IMR-90 (cell line): Measurements from ENCODE around the gene FLT1. TPM values are rescaled to one million over a fixed set of nuclear protein-coding genes. Genes with fewer than 3 reads are reported as not detected.

Experiments
- ATAC-seq: fragments of 200-7000 bp; cut with Tn5 transposase; 2 replicates; pipeline ENCODE4 v1.9.1; 2020; ENCODE audit warnings: low read depth, mild to moderate bottlenecking, moderate library complexity
- BruUV-seq: library from RNA; stranded (reverse); fragments of 400-500 nt; replicated peaks from 2 replicates; lab custom pipeline; 2021; lab: Mats Ljungman, UMichigan
- CTCF ChIA-PET: fragments of 300-600 bp; formaldehyde crosslinking; extraction: SDS; loops from one replicate; lab custom pipeline; 2021; ENCODE audit warnings: antibody characterized with exemption; lab: Yijun Ruan, JAX
- POLR2A ChIA-PET: fragments of 300-600 bp; sonication (Branson Sonifier 250); formaldehyde crosslinking; loops from one replicate; lab custom pipeline; 2022; ENCODE audit warnings: antibody characterized with exemption; ENCODE audit not compliant: unreplicated experiment; lab: Charles Lee
- DNase-seq: peaks from one replicate; pipeline ENCODE4 v3.0.0; 2013
- H2AFZ ChIP-seq: replicated peaks from 2 replicates; pipeline ENCODE3; 2013; ENCODE audit warnings: low read length, mild to moderate bottlenecking; ENCODE audit not compliant: poor library complexity
- H2AK5ac ChIP-seq: 2 replicates; pipeline ENCODE4 v1.6.1; 2013; ENCODE audit warnings: low read depth, low read length, inconsistent platforms
- H2AK9ac ChIP-seq: replicated peaks from 2 replicates; pipeline ENCODE3; 2013; ENCODE audit warnings: mild to moderate bottlenecking, low read depth, low read length, moderate library complexity; ENCODE audit not compliant: poor library complexity
- H2BK120ac ChIP-seq: 2 replicates; pipeline ENCODE4 v1.6.1; 2013; ENCODE audit warnings: low read depth, low read length, inconsistent platforms
- H2BK15ac ChIP-seq: 3 replicates; pipeline ENCODE4 v1.6.1; 2013; ENCODE audit warnings: low read depth, low read length, inconsistent platforms
- H2BK20ac ChIP-seq: 2 replicates; pipeline ENCODE4 v1.6.1; 2013; ENCODE audit warnings: low read depth, mild to moderate bottlenecking, inconsistent platforms, low read length, moderate library complexity
- H2BK5ac ChIP-seq: 2 replicates; pipeline ENCODE4 v1.6.1; 2013; ENCODE audit warnings: mild to moderate bottlenecking, low read depth, low read length, inconsistent platforms; ENCODE audit not compliant: poor library complexity, severe bottlenecking
- H3K14ac ChIP-seq: replicated peaks from 2 replicates; pipeline ENCODE4 v1.6.1; 2013; ENCODE audit warnings: low read depth, low read length, inconsistent platforms
- H3K18ac ChIP-seq: 2 replicates; pipeline ENCODE4 v1.6.1; 2013; ENCODE audit warnings: low read depth, low read length, control low read depth
- H3K23ac ChIP-seq: 2 replicates; pipeline ENCODE4 v1.6.1; 2013; ENCODE audit warnings: low read depth, low read length, inconsistent platforms
- H3K27ac ChIP-seq: 2 replicates; pipeline ENCODE4 v1.5.1; 2013; ENCODE audit warnings: mild to moderate bottlenecking, control low read depth, low read length; ENCODE audit not compliant: insufficient read depth
- H3K27me3 ChIP-seq: 2 replicates; pipeline ENCODE4 v1.6.1; 2013; ENCODE audit warnings: low read length; ENCODE audit not compliant: control insufficient read depth, insufficient read depth
- H3K36me3 ChIP-seq: 2 replicates; pipeline ENCODE4 v1.6.1; 2013; ENCODE audit warnings: low read length, mixed read lengths; ENCODE audit not compliant: control insufficient read depth, insufficient read depth
- H3K4ac ChIP-seq: 2 replicates; pipeline ENCODE4 v1.6.1; 2013; ENCODE audit warnings: low read depth, low read length, inconsistent platforms
- H3K4me1 ChIP-seq: 2 replicates; pipeline ENCODE4 v1.6.1; 2013; ENCODE audit warnings: low read length, mixed read lengths; ENCODE audit not compliant: control insufficient read depth, insufficient read depth
- H3K4me2 ChIP-seq: 2 replicates; pipeline ENCODE4 v1.6.1; 2013; ENCODE audit warnings: low read depth, mild to moderate bottlenecking, control low read depth, low read length, moderate library complexity
- H3K4me3 ChIP-seq: 2 replicates; pipeline ENCODE4 v1.5.1; 2013; ENCODE audit warnings: low read depth, mild to moderate bottlenecking, control low read depth, low read length, moderate library complexity; ENCODE audit not compliant: insufficient read depth
- H3K56ac ChIP-seq: 2 replicates; pipeline ENCODE4 v1.6.1; 2013; ENCODE audit warnings: low read length, inconsistent platforms; ENCODE audit not compliant: insufficient read depth; ENCODE audit errors: extremely low read depth
- H3K79me1 ChIP-seq, 2 experiments: 2 replicates each; pipeline ENCODE4 v1.6.1; 2013; ENCODE audit warnings: low read length in 2 of 2, inconsistent platforms in 1 of 2, low read depth in 1 of 2
- H3K9ac ChIP-seq: 2 replicates; pipeline ENCODE4 v1.6.1; 2013; ENCODE audit warnings: low read depth, low read length, control low read depth
- H3K9me1 ChIP-seq: 2 replicates; pipeline ENCODE4 v1.6.1; 2013; ENCODE audit warnings: low read length, inconsistent platforms; ENCODE audit not compliant: insufficient read depth
- H3K9me3 ChIP-seq: 2 replicates; pipeline ENCODE4 v1.6.1; 2013; ENCODE audit warnings: low read length; ENCODE audit not compliant: control insufficient read depth, insufficient read depth
- H4K20me1 ChIP-seq: 2 replicates; pipeline ENCODE4 v1.6.1; 2013; ENCODE audit warnings: low read length, inconsistent platforms; ENCODE audit not compliant: insufficient read depth
- H4K5ac ChIP-seq: 2 replicates; pipeline ENCODE4 v1.6.1; 2013; ENCODE audit warnings: mild to moderate bottlenecking, low read depth, low read length, control low read depth
- H4K8ac ChIP-seq, 2 experiments: 2 replicates each; pipeline ENCODE4 v1.6.1; 2013; ENCODE audit warnings: low read depth in 2 of 2, low read length in 2 of 2, control low read depth in 1 of 2, inconsistent platforms in 1 of 2
- H4K91ac ChIP-seq: 2 replicates; pipeline ENCODE4 v1.6.1; 2013; ENCODE audit warnings: low read depth, low read length, inconsistent platforms; ENCODE audit not compliant: insufficient read depth
- CHD1 ChIP-seq: IDR thresholded peaks from 2 replicates; pipeline ENCODE4 v1.6.1; 2012; ENCODE audit warnings: low read depth, low read length, improper control_type of control experiment
- CTCF ChIP-seq: conservative IDR thresholded peaks from 2 replicates; pipeline ENCODE4 v1.5.1; 2012; ENCODE audit warnings: mild to moderate bottlenecking, low read depth, low read length, improper control_type of control experiment
- ELK1 ChIP-seq: fragments of 150-350 bp; IDR thresholded peaks from 2 replicates; pipeline ENCODE4 v1.6.1; 2016; ENCODE audit warnings: low read depth, mild to moderate bottlenecking, low read length, moderate library complexity, borderline replicate concordance
- FOS ChIP-seq: fragments of 150-350 bp; IDR thresholded peaks from 2 replicates; pipeline ENCODE4 v1.6.1; 2016; ENCODE audit warnings: low read depth, low read length
- MAFK ChIP-seq: IDR thresholded peaks from 2 replicates; pipeline ENCODE4 v1.6.1; 2012; ENCODE audit warnings: low read depth, low read length, improper control_type of control experiment
- MXI1 ChIP-seq: IDR thresholded peaks from 2 replicates; pipeline ENCODE4 v1.6.1; 2012; ENCODE audit warnings: low read depth, mild to moderate bottlenecking, low read length, moderate library complexity, borderline replicate concordance
- NFE2L2 ChIP-seq: fragments of 150-350 bp; IDR thresholded peaks from 2 replicates; pipeline ENCODE4 v1.6.1; 2016; ENCODE audit warnings: low read depth, mild to moderate bottlenecking, low read length
- RAD21 ChIP-seq: IDR thresholded peaks from 2 replicates; pipeline ENCODE4 v1.6.1; 2012; ENCODE audit warnings: low read length, improper control_type of control experiment
- RFX5 ChIP-seq: IDR thresholded peaks from 2 replicates; pipeline ENCODE4 v1.8.0; 2012; ENCODE audit warnings: low read depth, mild to moderate bottlenecking, low read length, moderate library complexity
- SMC3 ChIP-seq: fragments of 150-350 bp; IDR thresholded peaks from 2 replicates; pipeline ENCODE4 v1.6.1; 2016; ENCODE audit warnings: low read depth, mild to moderate bottlenecking, antibody characterized with exemption, low read length, moderate library complexity
- USF2 ChIP-seq: fragments of 150-350 bp; IDR thresholded peaks from 2 replicates; pipeline ENCODE4 v1.6.1; 2017; ENCODE audit warnings: mild to moderate bottlenecking, antibody characterized with exemption, low read length, low read depth
- WGBS, 2 experiments: methylation state at CpG; one replicate each; pipeline versions ENCODE4 v1.1.5 to v1.1.7; 2013; ENCODE audit warnings: missing lambda C conversion rate in 2 of 2; ENCODE audit not compliant: insufficient read length in 1 of 2; ENCODE audit errors: extremely low coverage in 2 of 2; 5-methylcytosine and 5-hydroxymethylcytosine counted together
- dilution Hi-C: fragments of 300-500 bp; cut with HindIII; formaldehyde crosslinking; loops from one replicate; pipeline ENCODE4 v1.14.3; 2018; ENCODE audit warnings: low sequenced_read_pairs; ENCODE audit not compliant: unreplicated experiment
- in situ Hi-C: fragments of 300-500 bp; cut with MboI; formaldehyde crosslinking; loops from 3 replicates; pipeline ENCODE4 v1.14.3; 2019; ENCODE audit warnings: low sequenced_read_pairs, inconsistent platforms, mixed read lengths
- intact Hi-C: fragments of 100-400 bp; cut with micrococcal nuclease; formaldehyde crosslinking; loops from 2 replicates; pipeline ENCODE4 v1.10.0; 2022
- polyA plus RNA-seq, 3 experiments: library from polyadenylated mRNA; depleted of rRNA; stranded (reverse); fragments of >200 nt; gene quantifications; 2 replicates each; pipeline ENCODE4 v1.2.3, GENCODE V29; 2012; ENCODE audit warnings: low replicate concordance in 1 of 3
- total RNA-seq: library from RNA; depleted of rRNA; stranded (reverse); fragments of >200 nt; gene quantifications from 2 replicates; pipeline ENCODE4 v1.2.3, GENCODE V29; 2012

Gene FLT1
- total and polyA plus RNA-seq, 2 of the 4 experiments (the other 2 are of a cell fraction), result 4.5 to 10.4 TPM

GRCh38 chr13:28375250-28375930 is 119.5 kb downstream of the FLT1 start:
- H3K14ac ChIP-seq, result no peak overlapping the region
- ChIA-PET POLR2A (interaction anchor here (0.5 kb wide), 1 partner anchor 1135 kb away, joined by 10 read pairs; no protein-coding TSS in a partner anchor), CTCF (no interaction called here)
- H3K9ac ChIP-seq, result no peak overlapping the region
- no peak overlapping the region for H3K27ac ChIP-seq
- no peak overlapping the region for H2AK9ac ChIP-seq
- WGBS, 2 experiments, result no CpG with 5 or more reads among the region's 5 CpGs
- H3K79me1 ChIP-seq, result no peaks in the 10 kb centered on the region
- H2BK5ac ChIP-seq, result no peak overlapping the region
- TF ChIP-seq CHD1 (no peak), SMC3 (no peak), ELK1 (no peak), USF2 (no peak), RFX5 (no peak), CTCF (no peak), NFE2L2 (no peak), RAD21 (no peak), FOS (no peak), MAFK (no peak), MXI1 (no peak)
- no peaks in the 10 kb centered on the region for H3K36me3 ChIP-seq
- no peak overlapping the region for H2BK120ac ChIP-seq
- H4K20me1 ChIP-seq, result no peaks in the 10 kb centered on the region
- H3K9me1 ChIP-seq, result no peaks in the 10 kb centered on the region
- H4K8ac ChIP-seq, result no peak overlapping the region
- no peak overlapping the region for H4K5ac ChIP-seq
- H4K91ac ChIP-seq, result no peak overlapping the region
- 0 out of 2 replicates have a peak, but pooled peaks cover 2% of the 10 kb centered on the region for H3K4me1 ChIP-seq
- ATAC-seq, result no peak
- no peak for DNase-seq
- H2AFZ ChIP-seq, result no peak overlapping the region
- H3K4ac ChIP-seq, result no peak overlapping the region
- no peak overlapping the region for H2AK5ac ChIP-seq
- H2BK15ac ChIP-seq, result no peak overlapping the region
- no peaks in the 10 kb centered on the region for H3K27me3 ChIP-seq
- H2BK20ac ChIP-seq, result no peak overlapping the region
- BruUV-seq, result no TSS peak
- intact Hi-C loops (no loop called here), in situ Hi-C loops (no loop called here), dilution Hi-C loops (no loop called here)
- no peak overlapping the region for H3K23ac ChIP-seq
- H3K4me2 ChIP-seq, result no peak overlapping the region
- no peak overlapping the region for H3K4me3 ChIP-seq
- no peak overlapping the region for H3K56ac ChIP-seq
- H3K18ac ChIP-seq, result no peak overlapping the region
- no peaks in the 10 kb centered on the region for H3K9me3 ChIP-seq
